ENCODE data around the gene CNTNAP2.

CNTNAP2 gene

DNA sequence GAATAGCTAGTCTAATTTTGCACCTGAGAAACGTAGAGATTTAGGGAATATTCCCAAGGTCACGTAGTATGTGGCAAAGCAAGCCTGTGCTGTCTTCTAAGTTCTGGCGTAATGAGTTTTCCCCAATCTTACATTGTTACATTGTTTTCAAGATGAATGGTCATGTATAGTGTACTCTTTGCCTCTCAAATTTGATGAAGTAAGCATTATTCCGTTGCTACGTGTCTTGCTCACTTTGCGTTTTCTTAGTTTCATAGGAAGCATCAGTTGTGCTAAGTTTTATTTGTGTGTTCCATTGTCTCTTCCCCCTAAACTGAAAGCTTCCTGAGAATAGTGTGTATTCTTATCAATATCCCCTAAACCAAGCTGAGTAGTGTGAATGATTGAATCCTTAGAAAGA is 1836.3 kb downstream of the CNTNAP2 start:
- no peak for DNase-seq (ENCODE audit: low read depth)

DNA sequence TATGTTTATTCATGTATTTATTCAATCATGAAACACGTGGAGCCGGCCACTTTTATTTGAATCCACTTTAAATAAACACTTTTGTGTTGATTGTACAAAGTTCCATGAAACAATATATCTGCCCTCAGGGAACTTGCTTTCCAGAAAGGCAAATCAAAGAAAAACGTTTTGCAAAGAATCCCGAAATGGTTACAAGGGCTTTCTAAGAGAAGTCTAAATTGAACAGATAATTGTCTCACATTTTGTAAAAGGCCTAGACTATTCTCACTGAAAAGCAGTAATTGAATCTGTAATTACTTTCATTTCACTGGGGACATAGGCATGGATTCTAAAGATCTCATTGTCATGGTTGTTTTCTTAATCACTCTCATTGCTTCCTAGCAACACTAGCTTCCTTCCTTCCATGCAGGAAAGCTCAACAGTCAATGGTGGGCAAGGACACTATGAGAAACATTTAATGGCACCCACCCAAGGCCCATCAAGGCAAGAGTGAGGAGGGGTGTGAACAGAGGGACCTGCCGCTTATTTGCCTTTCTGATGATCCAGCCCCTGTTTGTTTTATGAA is 1851.5 kb downstream of the CNTNAP2 start:
- no peak for DNase-seq (ENCODE audit: low read depth)

GRCh38 chr7:147971606-147972110 is 1855.1 kb downstream of the CNTNAP2 start:
- DNase-seq (ENCODE audit: low read depth) = no peak

GRCh38 chr7:147978201-147978600 is 1861.6 kb downstream of the CNTNAP2 start:
- no peak for DNase-seq (ENCODE audit: low read depth)

DNA sequence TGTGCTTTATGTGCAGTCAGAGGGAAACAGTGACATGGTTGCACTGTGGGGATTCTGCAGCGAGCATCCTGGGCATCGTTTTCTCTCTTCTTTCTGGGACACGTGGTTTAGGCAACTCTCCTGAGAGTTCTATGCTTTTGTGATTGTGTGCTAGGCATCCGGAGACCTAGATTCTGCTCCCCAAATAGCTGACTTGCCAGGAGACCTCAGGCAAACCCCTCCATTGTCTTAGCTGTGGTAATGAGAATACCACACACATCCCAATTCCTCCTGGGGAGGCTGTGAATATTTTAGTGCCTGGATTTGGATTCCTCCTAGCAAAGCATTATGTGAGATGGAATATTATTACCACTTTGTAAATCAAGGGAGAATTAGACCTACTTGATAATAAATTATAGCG is 1862.0 kb downstream of the CNTNAP2 start:
- no peak for DNase-seq (ENCODE audit: low read depth)

- DNase-seq (ENCODE audit: low read depth) = no peak
These were observed 1864.5 kb downstream of the CNTNAP2 start for GRCh38 chr7:147980826-147981813.

DNA sequence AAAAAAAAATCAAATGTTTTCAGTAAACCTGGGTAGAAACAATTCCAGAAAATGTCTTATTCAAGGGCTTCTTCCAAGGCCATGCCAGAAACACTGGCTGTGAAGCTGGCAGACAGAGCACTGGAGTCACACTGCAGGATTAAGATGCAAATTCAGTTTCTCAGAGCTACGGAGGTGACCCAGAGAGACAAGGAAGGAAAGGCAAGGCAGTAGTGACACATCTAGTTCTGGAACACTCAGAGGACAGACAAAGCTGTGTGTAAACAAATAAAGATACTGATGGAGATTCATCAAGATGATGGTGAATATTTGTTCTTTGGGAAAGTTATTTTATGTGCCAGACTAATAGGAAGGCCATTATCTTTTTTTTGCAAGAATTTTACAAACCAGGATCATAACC is 1865.7 kb downstream of the CNTNAP2 start:
- no peak for DNase-seq (ENCODE audit: low read depth)

DNA sequence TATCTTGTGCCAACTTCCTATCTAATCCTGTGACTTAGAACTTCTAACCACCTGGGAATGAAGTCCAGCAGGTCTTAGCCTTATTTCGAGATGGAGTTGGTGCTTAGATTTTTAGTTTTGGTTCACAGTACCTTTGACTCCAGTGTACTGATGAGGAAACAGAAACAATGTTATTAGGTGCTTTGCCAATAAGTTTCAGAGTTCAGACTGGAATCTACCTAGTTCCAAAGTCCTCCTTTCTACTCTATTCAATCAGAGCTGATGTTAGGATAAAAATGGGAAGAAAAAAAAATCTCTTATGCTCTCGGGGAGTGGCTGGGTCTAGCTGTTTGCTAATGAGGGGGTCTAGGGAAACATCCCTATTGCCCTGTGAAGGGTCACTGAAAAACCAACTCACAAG is 1867.7 kb downstream of the CNTNAP2 start:
- DNase-seq (ENCODE audit: low read depth) = no peak

GRCh38 chr7:147990079-147990478 is 1873.5 kb downstream of the CNTNAP2 start:
- DNase-seq (ENCODE audit: low read depth) = no peak

GRCh38 chr7:147990942-147991341 is 1874.3 kb downstream of the CNTNAP2 start:
- DNase-seq (ENCODE audit: low read depth) = no peak

DNA sequence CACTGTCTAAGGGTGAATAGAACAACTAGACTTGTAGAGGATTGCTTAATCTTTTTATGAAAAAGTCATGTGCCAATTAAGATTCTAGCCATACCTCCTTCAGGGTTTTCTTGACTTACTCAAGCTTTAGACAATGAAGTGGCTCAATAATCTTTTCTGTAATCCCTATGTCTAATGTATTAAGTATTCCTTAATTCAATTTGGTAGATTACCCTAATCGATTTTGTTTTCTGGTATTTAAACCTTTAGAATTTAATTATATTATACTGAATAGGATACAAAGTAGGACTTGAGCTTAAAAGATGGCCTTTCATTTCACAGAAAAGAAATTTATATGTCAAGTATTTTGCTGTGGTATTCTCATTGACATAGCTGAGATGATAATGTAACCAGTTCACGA is 1876.1 kb downstream of the CNTNAP2 start:
- DNase-seq (ENCODE audit: low read depth) = no peak

DNA sequence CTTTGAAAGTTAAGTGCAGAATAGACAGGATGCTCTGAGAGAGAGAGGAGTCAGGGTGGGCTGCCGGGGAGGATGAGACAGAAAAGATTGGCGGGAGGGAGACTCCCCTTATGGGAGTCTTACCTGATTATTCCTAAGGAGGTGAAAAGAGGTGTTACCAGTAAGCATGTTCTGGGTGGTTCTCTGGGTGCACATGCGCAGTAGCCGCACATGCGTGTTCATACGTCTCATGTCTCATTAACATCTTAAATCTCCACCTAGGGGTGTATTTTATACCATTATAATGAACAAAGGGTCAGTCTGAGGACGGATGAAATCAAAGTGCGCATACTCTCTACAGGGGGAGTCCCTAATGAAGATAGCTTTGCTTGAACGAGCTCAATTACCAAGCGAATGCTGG is 1881.0 kb downstream of the CNTNAP2 start:
- no peak for DNase-seq (ENCODE audit: low read depth)

- DNase-seq (ENCODE audit: low read depth) = no peak
These were observed 1883.4 kb downstream of the CNTNAP2 start for GRCh38 chr7:147999962-148000361.

GRCh38 chr7:148011753-148012152 is 1895.2 kb downstream of the CNTNAP2 start:
- no peak for DNase-seq (ENCODE audit: low read depth)

DNA sequence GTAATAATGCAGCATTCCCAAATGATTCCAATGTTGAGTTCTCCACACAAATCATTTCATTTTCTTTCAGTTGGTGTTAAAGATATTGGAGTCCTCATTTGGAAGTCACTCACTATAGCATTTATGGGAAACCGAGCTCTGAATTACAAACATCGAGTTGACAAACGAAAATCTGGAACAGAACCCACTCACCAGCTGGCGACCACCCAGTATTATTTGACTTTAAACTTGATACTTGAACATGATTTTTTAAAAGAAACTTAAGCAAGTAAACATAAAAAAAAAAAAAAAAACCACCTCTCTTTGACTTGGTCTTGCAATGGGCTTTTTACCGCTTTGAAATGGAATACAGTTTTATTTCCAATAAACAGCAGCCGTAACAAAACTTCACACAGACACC is 1897.4 kb downstream of the CNTNAP2 start:
- no peak for DNase-seq (ENCODE audit: low read depth)

DNA sequence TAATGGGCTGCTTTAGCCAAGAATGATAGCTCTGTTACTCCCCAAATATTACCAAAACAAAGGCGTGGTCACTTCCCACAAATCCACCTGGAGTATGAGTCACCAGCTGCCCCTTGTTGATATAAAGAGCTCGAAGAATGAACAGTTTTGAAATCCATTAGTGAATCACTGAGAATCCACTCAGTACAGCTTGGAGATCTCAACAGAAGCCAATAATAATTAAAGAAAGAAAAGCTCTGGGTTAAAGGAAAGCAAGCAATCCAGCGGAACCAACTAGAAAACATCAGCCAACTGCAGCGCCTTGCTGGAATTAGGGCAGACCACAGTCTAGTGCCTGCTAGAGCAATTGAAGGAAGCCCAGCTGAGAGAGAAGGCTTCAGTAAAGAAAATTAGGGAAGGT is 1897.9 kb downstream of the CNTNAP2 start:
- DNase-seq (ENCODE audit: low read depth) = no peak

GRCh38 chr7:148017126-148017525 is 1900.5 kb downstream of the CNTNAP2 start:
- no peak for DNase-seq (ENCODE audit: low read depth)

- no peak for DNase-seq (ENCODE audit: low read depth)
These were observed 1904.1 kb downstream of the CNTNAP2 start for GRCh38 chr7:148020679-148021078.

DNA sequence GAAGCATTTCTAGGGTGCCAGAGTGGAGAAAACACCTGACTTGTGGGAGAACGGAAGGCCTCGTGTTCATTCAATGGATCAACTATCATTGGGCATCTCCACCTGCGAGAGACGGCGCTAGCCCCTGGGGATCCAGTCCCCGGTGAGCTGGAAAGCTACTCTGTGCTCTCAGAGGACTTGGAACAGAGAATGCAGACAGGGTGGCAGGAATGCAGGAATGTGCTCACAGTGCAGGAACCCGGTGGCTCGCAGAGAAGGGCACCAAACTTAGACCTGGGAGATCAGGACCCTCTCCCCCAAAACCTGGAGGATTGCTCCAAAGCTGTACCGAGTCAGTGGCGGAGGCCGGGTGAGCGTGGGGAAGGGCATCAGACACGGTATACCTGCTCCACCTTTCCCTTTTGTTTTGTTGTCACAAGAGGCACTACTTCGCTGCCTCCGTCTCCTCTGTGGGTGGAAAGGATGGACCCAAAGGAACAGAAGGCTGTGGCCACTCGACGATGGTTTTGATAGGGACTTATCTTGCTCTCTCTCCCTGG is 1905.0 kb downstream of the CNTNAP2 start:
- no peak for DNase-seq (ENCODE audit: low read depth)

DNA sequence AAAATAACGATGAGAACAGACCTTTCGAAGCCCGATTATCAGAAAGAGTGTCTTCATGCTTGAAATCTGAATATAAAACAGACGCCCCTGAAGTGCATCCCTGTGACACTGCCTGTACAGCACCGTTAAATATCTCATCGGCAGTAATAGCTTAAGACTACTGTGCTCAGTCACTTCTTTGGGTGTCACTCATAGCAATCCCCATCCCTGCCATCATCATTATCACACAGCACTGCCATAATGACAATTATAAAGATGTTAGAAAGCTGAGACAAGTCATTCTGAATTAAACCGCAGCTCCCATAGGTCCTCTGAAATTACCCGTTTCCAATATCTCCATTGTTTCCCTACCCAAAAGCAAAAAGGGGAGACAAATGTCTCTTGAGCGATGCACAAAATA is 1906.2 kb downstream of the CNTNAP2 start:
- no peak for DNase-seq (ENCODE audit: low read depth)

DNA sequence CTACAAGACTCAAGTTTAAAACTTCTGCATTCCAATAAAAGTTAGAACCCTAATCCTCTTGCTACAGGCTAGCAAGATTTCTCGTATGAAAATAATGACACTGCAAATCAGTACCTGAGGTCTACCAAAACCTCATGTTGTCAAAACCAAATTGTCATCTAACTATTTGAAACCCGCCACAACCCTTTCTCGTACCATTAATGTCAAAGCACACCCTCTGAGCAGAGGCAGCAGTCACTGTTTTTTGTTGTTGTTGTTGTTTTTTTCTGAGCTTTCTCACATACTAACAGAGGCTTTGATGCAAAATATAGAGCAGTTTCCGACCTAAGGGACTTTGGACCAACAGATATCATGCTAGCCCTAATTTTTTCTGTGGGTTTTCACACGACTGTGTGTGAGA is 1910.1 kb downstream of the CNTNAP2 start:
- DNase-seq (ENCODE audit: low read depth) = no peak

DNA sequence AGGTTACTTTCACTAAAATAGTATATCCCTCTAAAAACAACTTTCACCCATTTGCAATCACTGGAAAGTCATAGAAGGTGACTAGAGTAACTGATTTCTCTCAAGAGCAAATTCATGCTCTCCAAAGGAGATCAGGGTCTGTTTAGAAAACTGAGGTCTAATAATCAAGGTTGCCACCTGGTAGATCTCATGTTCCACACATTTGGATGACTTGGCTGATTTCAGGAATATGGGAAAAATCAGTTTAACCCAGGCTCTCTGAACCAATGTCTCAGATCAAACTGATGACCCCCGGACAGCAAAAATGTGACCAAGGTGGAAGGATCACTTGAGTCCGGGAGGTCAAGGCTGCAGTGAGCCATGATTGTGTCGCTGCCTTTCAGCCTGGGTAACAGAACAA is 1911.6 kb downstream of the CNTNAP2 start:
- DNase-seq (ENCODE audit: low read depth) = no peak

- DNase-seq (ENCODE audit: low read depth) = no peak
These were observed 1914.4 kb downstream of the CNTNAP2 start for GRCh38 chr7:148031019-148031418.

All from EH (cell line).